Left ventricle myocardium inferior (tissue), 1 donor: Measurements from ENCODE around the gene CCDC12. TPM values are rescaled to one million over a fixed set of nuclear protein-coding genes. Genes with fewer than 3 reads are reported as not detected.
"Not testable (repeated sequence)": the region's sequence is repeated elsewhere in the genome, so short reads cannot be mapped to it uniquely, and the experiment has no call there.

Experiments used
- DNase-seq: peaks from one replicate; pipeline ENCODE4 v3.0.0-alpha.2; 2020
- H3K27ac ChIP-seq: fragments of 200-600 bp; replicated peaks from 2 replicates; pipeline ENCODE4 v1.8.0; 2021
- H3K27me3 ChIP-seq: fragments of 200-600 bp; 2 replicates; pipeline ENCODE4 v1.8.0; 2021; ENCODE audit warnings: low read depth
- H3K36me3 ChIP-seq: fragments of 200-600 bp; 2 replicates; pipeline ENCODE4 v1.8.0; 2021
- H3K4me1 ChIP-seq: fragments of 200-600 bp; 2 replicates; pipeline ENCODE4 v1.8.0; 2021
- H3K4me3 ChIP-seq: fragments of 200-600 bp; 2 replicates; pipeline ENCODE4 v1.8.0; 2021; ENCODE audit warnings: mild to moderate bottlenecking, moderate library complexity
- H3K9me3 ChIP-seq: fragments of 200-600 bp; replicated peaks from 2 replicates; pipeline ENCODE4 v1.8.0; 2021
- intact Hi-C: fragments of 100-400 bp; cut with micrococcal nuclease; formaldehyde crosslinking; loops from one replicate; pipeline ENCODE4 v1.11.0; 2022
- total RNA-seq: library from RNA; stranded (reverse); fragmentation: NEBNext Ultra II Directional; extraction: Animal tissue kit (Norgen Biotek cat#: 25700); gene quantifications from one replicate; pipeline ENCODE4 v1.2.1, GENCODE V29; 2021
- TF ChIP-seq, protein P1 (sequence below): fragments of 200-600 bp; IDR thresholded peaks from 2 replicates; pipeline ENCODE4 v1.8.0; 2021; ENCODE audit warnings: antibody characterized with exemption, mild to moderate bottlenecking, borderline replicate concordance
- donor health status: DM: no; HTN: yes; CAD: no; lungs with severe emphysema.

CCDC12 gene
- total RNA-seq, 1 donor from 2014 or later, result 31.0 TPM

DNA sequence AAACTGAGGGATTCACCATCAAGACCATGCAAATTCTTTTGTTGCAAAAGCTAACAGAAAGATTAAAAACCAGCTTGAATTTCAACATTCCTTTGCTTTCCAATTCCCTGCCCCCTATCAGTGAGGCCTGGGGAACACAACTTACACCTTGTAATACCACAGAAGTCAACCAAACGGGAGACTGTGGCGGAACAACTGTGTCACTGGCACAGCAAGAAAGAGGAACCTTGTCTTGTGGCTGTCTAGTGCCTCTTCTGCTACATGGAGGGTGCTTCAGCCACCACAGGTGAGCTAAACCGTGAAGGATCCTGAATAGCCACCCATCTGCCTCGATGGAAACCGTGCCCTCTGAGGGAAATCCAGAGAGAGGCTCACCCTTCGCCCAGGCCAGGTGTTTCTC is 11.4 kb downstream of the CCDC12 start:
- no peaks in the 10 kb centered on the region for H3K27me3 ChIP-seq
- TF ChIP-seq, protein P1, sequence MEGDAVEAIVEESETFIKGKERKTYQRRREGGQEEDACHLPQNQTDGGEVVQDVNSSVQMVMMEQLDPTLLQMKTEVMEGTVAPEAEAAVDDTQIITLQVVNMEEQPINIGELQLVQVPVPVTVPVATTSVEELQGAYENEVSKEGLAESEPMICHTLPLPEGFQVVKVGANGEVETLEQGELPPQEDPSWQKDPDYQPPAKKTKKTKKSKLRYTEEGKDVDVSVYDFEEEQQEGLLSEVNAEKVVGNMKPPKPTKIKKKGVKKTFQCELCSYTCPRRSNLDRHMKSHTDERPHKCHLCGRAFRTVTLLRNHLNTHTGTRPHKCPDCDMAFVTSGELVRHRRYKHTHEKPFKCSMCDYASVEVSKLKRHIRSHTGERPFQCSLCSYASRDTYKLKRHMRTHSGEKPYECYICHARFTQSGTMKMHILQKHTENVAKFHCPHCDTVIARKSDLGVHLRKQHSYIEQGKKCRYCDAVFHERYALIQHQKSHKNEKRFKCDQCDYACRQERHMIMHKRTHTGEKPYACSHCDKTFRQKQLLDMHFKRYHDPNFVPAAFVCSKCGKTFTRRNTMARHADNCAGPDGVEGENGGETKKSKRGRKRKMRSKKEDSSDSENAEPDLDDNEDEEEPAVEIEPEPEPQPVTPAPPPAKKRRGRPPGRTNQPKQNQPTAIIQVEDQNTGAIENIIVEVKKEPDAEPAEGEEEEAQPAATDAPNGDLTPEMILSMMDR, result no peak
- no peak for DNase-seq
- H3K27ac ChIP-seq, result peak overlapping the region; percentile 43
- intact Hi-C loops, result no loop called here
- peaks cover 84% of the 10 kb centered on the region for H3K4me1 ChIP-seq
- no peaks in the 10 kb centered on the region for H3K9me3 ChIP-seq
- H3K36me3 ChIP-seq, result no peaks in the 10 kb centered on the region
- no peak overlapping the region for H3K4me3 ChIP-seq

DNA sequence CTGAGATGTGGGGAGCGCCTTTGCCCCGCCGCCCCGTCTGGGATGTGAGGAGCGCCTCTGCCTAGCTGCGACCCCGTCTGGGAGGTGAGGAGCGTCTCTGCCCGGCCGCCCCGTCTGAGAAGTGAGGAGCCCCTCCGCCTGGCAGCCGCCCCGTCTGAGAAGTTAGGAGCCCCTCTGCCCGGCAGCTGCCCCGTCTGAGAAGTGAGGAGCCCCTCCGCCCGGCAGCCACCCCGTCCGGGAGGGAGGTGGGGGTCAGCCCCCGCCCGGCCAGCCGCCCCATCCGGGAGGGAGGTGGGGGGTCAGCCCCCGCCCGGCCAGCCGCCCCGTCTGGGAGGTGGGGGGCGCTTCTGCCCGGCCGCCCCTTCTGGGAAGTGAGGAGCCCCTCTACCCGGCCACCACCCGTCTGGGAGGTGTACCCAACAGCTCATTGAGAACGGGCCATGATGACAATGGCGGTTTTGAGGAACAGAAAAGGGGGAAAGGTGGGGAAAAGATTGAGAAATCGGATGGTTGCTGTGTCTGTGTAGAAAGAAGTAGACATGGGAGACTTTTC is 12.4 kb downstream of the CCDC12 start:
- H3K9me3 ChIP-seq, H3K27ac ChIP-seq, intact Hi-C loops, DNase-seq, H3K4me3 ChIP-seq, H3K27me3 ChIP-seq, H3K36me3 ChIP-seq: not testable (repeated sequence)
- H3K4me1 ChIP-seq, result peaks cover 84% of the 10 kb centered on the region

DNA sequence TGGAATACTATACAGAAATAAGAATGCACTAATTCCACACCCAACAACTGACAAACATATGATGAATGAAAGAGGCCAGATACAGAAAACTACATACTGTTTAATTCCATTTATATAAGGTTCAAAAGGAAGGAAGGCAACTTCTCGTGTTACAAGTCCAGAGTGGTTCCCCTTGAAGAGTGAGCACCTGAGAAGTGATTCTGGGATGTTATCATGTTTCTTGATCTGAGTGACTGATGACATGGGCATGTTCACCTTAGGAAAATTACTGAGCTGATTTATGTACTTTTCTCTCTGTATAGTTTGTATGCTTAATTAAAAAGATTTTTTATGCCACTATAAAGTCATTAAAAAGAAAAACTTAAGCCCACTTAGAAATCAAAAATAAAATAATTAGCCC is 13.6 kb downstream of the CCDC12 start:
- Histone ChIP-seq H3K9me3 (no peaks in the 10 kb centered on the region), H3K36me3 (no peaks in the 10 kb centered on the region), H3K27ac (no peak overlapping the region), H3K27me3 (no peaks in the 10 kb centered on the region), H3K4me3 (no peak overlapping the region), H3K4me1 (peaks cover 83% of the 10 kb centered on the region)
- TF ChIP-seq, protein P1, result no peak
- no peak for DNase-seq
- intact Hi-C loops, result no loop called here

DNA sequence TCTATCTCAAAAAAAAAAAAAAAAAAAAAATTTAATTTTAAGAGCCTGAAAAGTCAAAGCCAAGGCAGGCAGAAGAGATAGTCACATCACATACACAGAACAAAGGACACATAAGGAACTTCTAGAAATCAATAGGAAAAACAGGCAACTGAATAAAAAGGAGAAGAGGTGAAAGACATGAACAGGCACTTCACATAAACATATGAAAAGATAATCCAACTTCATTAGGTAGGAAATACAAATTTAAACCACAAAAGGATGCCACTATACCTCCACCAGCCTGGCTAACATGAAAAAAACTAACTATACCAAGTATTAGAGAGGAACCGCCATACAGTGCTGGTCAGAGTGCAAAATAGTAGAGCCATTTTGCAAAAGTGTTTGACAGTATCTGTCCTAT is 14.1 kb downstream of the CCDC12 start:
- intact Hi-C loops, result no loop called here
- no peaks in the 10 kb centered on the region for H3K9me3 ChIP-seq
- TF ChIP-seq, protein P1, result no peak
- H3K27ac ChIP-seq, result no peak overlapping the region
- no peak overlapping the region for H3K4me3 ChIP-seq
- no peak for DNase-seq
- H3K27me3 ChIP-seq, result no peaks in the 10 kb centered on the region
- no peaks in the 10 kb centered on the region for H3K36me3 ChIP-seq
- peaks cover 83% of the 10 kb centered on the region for H3K4me1 ChIP-seq

DNA sequence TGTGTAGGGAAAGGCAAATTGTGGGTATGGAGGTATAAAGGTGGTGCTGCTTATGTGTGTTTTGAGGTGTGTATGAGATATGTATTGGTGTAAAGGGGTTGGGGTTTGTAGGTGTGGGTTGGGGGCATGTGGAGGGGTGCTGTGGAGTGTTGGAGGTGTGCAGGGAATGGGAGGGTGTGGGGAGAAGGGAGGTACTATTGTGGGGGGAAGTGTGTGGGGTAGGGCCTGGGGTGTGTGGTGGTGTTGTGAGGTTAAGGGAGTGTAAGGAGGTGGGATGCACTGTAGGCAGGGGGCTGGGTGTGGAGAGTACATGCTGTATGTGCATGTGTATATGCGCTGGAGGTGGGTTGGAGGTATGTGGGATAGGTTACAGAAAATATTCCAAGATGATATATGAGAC is 15.7 kb downstream of the CCDC12 start:
- no peaks in the 10 kb centered on the region for H3K36me3 ChIP-seq
- H3K9me3 ChIP-seq, result no peaks in the 10 kb centered on the region
- peaks cover 83% of the 10 kb centered on the region for H3K4me1 ChIP-seq
- TF ChIP-seq, protein P1, result no peak
- peak overlapping the region; percentile 82 for H3K27ac ChIP-seq
- H3K4me3 ChIP-seq, result peak overlapping the region; percentile 23
- intact Hi-C loops, result no loop called here
- no peak for DNase-seq
- H3K27me3 ChIP-seq, result no peaks in the 10 kb centered on the region

DNA sequence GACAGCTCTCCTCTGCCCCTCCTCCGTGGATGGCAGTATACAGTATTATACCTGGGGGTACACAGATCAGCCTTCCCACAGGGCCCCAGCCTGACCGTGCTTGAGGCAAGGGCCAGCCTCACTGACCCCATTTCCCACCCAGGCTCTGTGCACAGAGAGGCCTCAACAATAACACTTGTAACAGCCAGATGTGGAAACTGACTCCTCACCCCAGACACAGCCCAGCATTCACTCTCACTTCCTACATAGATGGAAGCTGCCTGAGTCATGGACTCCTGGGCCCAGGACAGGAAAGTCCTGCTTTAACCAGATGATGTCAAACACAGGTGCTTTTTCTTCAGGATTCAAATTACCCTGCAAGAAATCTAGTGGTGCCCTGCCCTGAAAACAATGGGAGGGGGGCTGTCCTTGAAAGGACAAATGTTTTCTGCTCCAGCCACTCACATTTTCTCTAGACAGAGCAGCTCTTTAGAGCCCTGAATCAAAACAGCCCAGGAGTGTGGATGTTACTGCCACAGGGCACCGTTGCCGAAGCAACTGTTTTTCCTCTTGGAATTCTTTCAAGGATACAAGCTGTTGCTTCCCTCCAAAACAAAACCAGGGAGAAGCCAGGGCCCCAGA is 16.4 kb downstream of the CCDC12 start:
- intact Hi-C loops, result no loop called here
- peak overlapping the region; percentile 82 for H3K27ac ChIP-seq
- peak overlapping the region; percentile 23 for H3K4me3 ChIP-seq

More for the DNA sequence above, 16.4 kb downstream of the CCDC12 start:
- Histone ChIP-seq H3K27me3 (no peaks in the 10 kb centered on the region), H3K9me3 (no peaks in the 10 kb centered on the region), H3K4me1 (peaks cover 83% of the 10 kb centered on the region), H3K36me3 (no peaks in the 10 kb centered on the region)
- TF ChIP-seq, protein P1, result no peak
- DNase-seq, result no peak
